SK-N-MC (cell line): Measurements from ENCODE around the gene KATNB1.

Experiments used
- EZH2 ChIP-seq: fragments of 200-600 bp; sonication (generic); IDR thresholded peaks from one replicate; pipeline ENCODE4 v1.6.1; 2017; ENCODE audit warnings: antibody characterized with exemption
- POLR2AphosphoS5 ChIP-seq: IDR thresholded peaks from 2 replicates; pipeline ENCODE4 v1.6.1; 2012; ENCODE audit warnings: mild to moderate bottlenecking, low read depth, low read length, borderline replicate concordance

- TF ChIP-seq POLR2AphosphoS5: no peak
- TF ChIP-seq EZH2: no peak
These were observed 48.8 kb downstream of the KATNB1 start for GRCh38 chr16:57784334-57784733.
